Measurements from ENCODE around the gene KLHL40. TPM values are rescaled to one million over a fixed set of nuclear protein-coding genes. Genes with fewer than 3 reads are reported as not detected.

KLHL40 gene
- total RNA-seq, 6 experiments from 2014 or later = not detected

- TF ChIP-seq CTCF (IDR thresholded peaks at IDR 0.05) = no peak
- peaks cover 2% of the 10 kb centered on the region for H3K27me3 Mint-ChIP-seq (ENCODE audit: insufficient read depth)
Measured at GRCh38 chr3:42658771-42659390, 26.5 kb upstream of the KLHL40 start.

GRCh38 chr3:42659451-42660130 is 25.7 kb upstream of the KLHL40 start:
- H3K4me3 Mint-ChIP-seq = no peak overlapping the region
- no peaks in the 10 kb centered on the region for H3K9me3 Mint-ChIP-seq
- peak overlapping the region; percentile 35; the same call in 1 of the 2 replicates for H3K27ac Mint-ChIP-seq
- no peak for TF ChIP-seq CTCF (IDR thresholded peaks at IDR 0.05)
- no peak for DNase-seq
- H3K4me1 Mint-ChIP-seq (ENCODE audit: low read depth) = peaks cover 29% of the 10 kb centered on the region
- H3K27me3 Mint-ChIP-seq (ENCODE audit: insufficient read depth) = peaks cover 2% of the 10 kb centered on the region
- H3K36me3 Mint-ChIP-seq (ENCODE audit: low read depth) = peaks cover 14% of the 10 kb centered on the region; the same call in 1 of the 2 replicates

More at GRCh38 chr3:42658771-42659390, 26.5 kb upstream of the KLHL40 start:
- H3K27ac Mint-ChIP-seq = no peak overlapping the region
- H3K4me3 Mint-ChIP-seq = no peak overlapping the region
- no peak for DNase-seq
- H3K4me1 Mint-ChIP-seq (ENCODE audit: low read depth) = peaks cover 29% of the 10 kb centered on the region
- H3K36me3 Mint-ChIP-seq (ENCODE audit: low read depth) = peaks cover 14% of the 10 kb centered on the region; the same call in 1 of the 2 replicates
- H3K9me3 Mint-ChIP-seq = no peaks in the 10 kb centered on the region

GRCh38 chr3:42660131-42660715 is 25.1 kb upstream of the KLHL40 start:
- Mint-ChIP-seq H3K27me3 (ENCODE audit: insufficient read depth) (peaks cover 2% of the 10 kb centered on the region), H3K4me3 (no peak overlapping the region), H3K9me3 (no peaks in the 10 kb centered on the region), H3K36me3 (ENCODE audit: low read depth) (peaks cover 14% of the 10 kb centered on the region; the same call in 1 of the 2 replicates), H3K4me1 (ENCODE audit: low read depth) (peaks cover 27% of the 10 kb centered on the region), H3K27ac (peak overlapping the region; percentile 35; the same call in 1 of the 2 replicates)
- no peak for TF ChIP-seq CTCF (IDR thresholded peaks at IDR 0.05)
- no peak for DNase-seq

GRCh38 chr3:42660898-42661297 is 24.4 kb upstream of the KLHL40 start:
- Mint-ChIP-seq H3K4me1 (ENCODE audit: low read depth) (peaks cover 20% of the 10 kb centered on the region), H3K4me3 (no peak overlapping the region), H3K9me3 (no peaks in the 10 kb centered on the region), H3K27ac (no peak overlapping the region), H3K27me3 (ENCODE audit: insufficient read depth) (peaks cover 2% of the 10 kb centered on the region), H3K36me3 (ENCODE audit: low read depth) (peaks cover 14% of the 10 kb centered on the region; the same call in 1 of the 2 replicates)
- DNase-seq = no peak
- TF ChIP-seq CTCF (IDR thresholded peaks at IDR 0.05) = peak; percentile 47

- Mint-ChIP-seq H3K9me3 (no peaks in the 10 kb centered on the region), H3K36me3 (ENCODE audit: low read depth) (peaks cover 14% of the 10 kb centered on the region; the same call in 1 of the 2 replicates), H3K4me3 (no peak overlapping the region), H3K27ac (no peak overlapping the region), H3K4me1 (ENCODE audit: low read depth) (peaks cover 13% of the 10 kb centered on the region), H3K27me3 (ENCODE audit: insufficient read depth) (peaks cover 2% of the 10 kb centered on the region)
- no peak for TF ChIP-seq CTCF (IDR thresholded peaks at IDR 0.05)
- no peak for DNase-seq
Measured at GRCh38 chr3:42661593-42662022, 23.7 kb upstream of the KLHL40 start.

Measured in HFFc6 (cell line).